ENCODE results near the gene MYO1D. TPM values are rescaled to one million over a fixed set of nuclear protein-coding genes. Genes with fewer than 3 reads are reported as not detected.

Gene MYO1D
- total and polyA plus RNA-seq, 7 donors: 6.2 to 184 (median 21.6) TPM

- no peak for TF ChIP-seq POLR2AphosphoS5 (IDR thresholded peaks at IDR 0.05)
- TF ChIP-seq CTCF (IDR thresholded peaks at IDR 0.05): no peak
- no peak for TF ChIP-seq POLR2A (IDR thresholded peaks at IDR 0.05)
- no peak for TF ChIP-seq EP300 (IDR thresholded peaks at IDR 0.05)
- no peak overlapping the region for H3K27ac ChIP-seq
- H3K36me3 ChIP-seq: no peaks in the 10 kb centered on the region
- DNase-seq: no peak
- H3K9me3 ChIP-seq: no peaks in the 10 kb centered on the region
- peaks cover 0 to 13% (median 0%) of the 10 kb centered on the region in 3 donors for H3K27me3 ChIP-seq
- intact Hi-C loops (cut with DNase I): no loop called here
- WGBS, 2 donors: 77 to 82% methylated on average over 6 of the region's 6 CpGs
- H3K4me1 ChIP-seq: peaks cover 0 to 11% (median 8%) of the 10 kb centered on the region in 4 donors
- no peak overlapping the region for H3K4me3 ChIP-seq
Observed at GRCh38 chr17:32882029-32882428, 5.1 kb upstream of the MYO1D start.

- Histone ChIP-seq H3K36me3 (no peaks in the 10 kb centered on the region), H3K4me1 (peaks cover 0 to 19% (median 15%) of the 10 kb centered on the region in 4 donors), H3K27me3 (peaks cover 0 to 8% (median 0%) of the 10 kb centered on the region in 3 donors), H3K4me3 (no peak overlapping the region), H3K9me3 (no peaks in the 10 kb centered on the region), H3K27ac (no peak overlapping the region)
- intact Hi-C loops (cut with DNase I): no loop called here
- DNase-seq: no peak
- 86 to 88% methylated on average over 6 of the region's 6 CpGs for WGBS, 2 donors
- TF ChIP-seq CTCF (IDR thresholded peaks at IDR 0.05): no peak
- no peak for TF ChIP-seq POLR2A (IDR thresholded peaks at IDR 0.05)
- TF ChIP-seq POLR2AphosphoS5 (IDR thresholded peaks at IDR 0.05): no peak
- TF ChIP-seq EP300 (IDR thresholded peaks at IDR 0.05): no peak
Observed at GRCh38 chr17:32880671-32881453, 3.9 kb upstream of the MYO1D start.

- 74 to 89% methylated on average over 1 of the region's 1 CpG for WGBS, 2 donors
- TF ChIP-seq POLR2A (IDR thresholded peaks at IDR 0.05): no peak
- TF ChIP-seq EP300 (IDR thresholded peaks at IDR 0.05): no peak
- no peak for TF ChIP-seq POLR2AphosphoS5 (IDR thresholded peaks at IDR 0.05)
- no peak for TF ChIP-seq CTCF (IDR thresholded peaks at IDR 0.05)
Observed at GRCh38 chr17:32879134-32879533, 2.2 kb upstream of the MYO1D start.

GRCh38 chr17:32878211-32878610 lies 1.3 kb upstream of the MYO1D start:
- Histone ChIP-seq H3K9me3 (no peaks in the 10 kb centered on the region), H3K27me3 (no peaks in the 10 kb centered on the region), H3K27ac (no peak overlapping the region), H3K4me3 (no peak overlapping the region), H3K36me3 (no peaks in the 10 kb centered on the region), H3K4me1 (peaks cover 0 to 22% (median 18%) of the 10 kb centered on the region in 4 donors)
- peak; percentile 72 for DNase-seq
- no peak for TF ChIP-seq EP300 (IDR thresholded peaks at IDR 0.05)
- TF ChIP-seq POLR2AphosphoS5 (IDR thresholded peaks at IDR 0.05): no peak
- TF ChIP-seq POLR2A (IDR thresholded peaks at IDR 0.05): no peak
- no peak for TF ChIP-seq CTCF (IDR thresholded peaks at IDR 0.05)
- intact Hi-C loops (cut with DNase I): loop anchor here (5.0 to 10.0 kb wide), 2 partner anchors 49 to 393 kb away; partner anchors contain the start of genes CDK5R1 and TMEM98
- WGBS, 2 donors: 84 to 85% methylated on average over 3 of the region's 3 CpGs

More at GRCh38 chr17:32879134-32879533, 2.2 kb upstream of the MYO1D start:
- peaks cover 0 to 22% (median 18%) of the 10 kb centered on the region in 4 donors for H3K4me1 ChIP-seq
- intact Hi-C loops (cut with DNase I): loop anchor here (5.0 to 10.0 kb wide), 2 partner anchors 48 to 394 kb away; partner anchors contain the start of genes CDK5R1 and TMEM98
- no peak overlapping the region for H3K4me3 ChIP-seq
- no peaks in the 10 kb centered on the region for H3K27me3 ChIP-seq
- H3K36me3 ChIP-seq: no peaks in the 10 kb centered on the region
- no peak overlapping the region for H3K27ac ChIP-seq
- no peak for DNase-seq
- H3K9me3 ChIP-seq: no peaks in the 10 kb centered on the region
